ENCODE data around the gene SUGT1.
"Not testable (repeated sequence)": the region's sequence is repeated elsewhere in the genome, so short reads cannot be mapped to it uniquely, and the experiment has no call there.

The SUGT1 gene

GRCh38 chr13:52665325-52665724, 12.7 kb downstream of the SUGT1 start:
- in situ Hi-C loops (cut with HindIII; ENCODE audit: low sequenced_read_pairs), result no loop called here

DNA sequence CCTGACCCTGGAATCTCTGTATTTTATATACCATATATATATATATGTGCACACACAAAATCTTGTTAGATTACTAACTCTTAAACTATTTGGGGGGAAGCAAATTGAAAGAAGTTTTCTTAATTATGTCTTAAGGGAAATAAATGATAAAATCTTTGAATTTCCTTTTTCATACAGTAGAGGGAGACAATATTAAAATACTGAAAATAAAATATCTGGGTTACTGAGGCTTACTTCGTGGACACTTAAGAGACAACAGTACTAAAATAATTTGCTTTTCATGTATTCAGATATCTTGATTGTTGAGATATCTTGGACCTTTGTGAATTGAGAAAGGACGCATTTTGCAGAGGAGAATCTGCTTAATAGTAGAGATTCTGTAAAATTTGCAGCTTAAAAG, 17.0 kb downstream of the SUGT1 start:
- in situ Hi-C loops (cut with HindIII; ENCODE audit: low sequenced_read_pairs), result no loop called here

GRCh38 chr13:52670726-52671125, 18.1 kb downstream of the SUGT1 start:
- in situ Hi-C loops (cut with HindIII; ENCODE audit: low sequenced_read_pairs), result no loop called here

DNA sequence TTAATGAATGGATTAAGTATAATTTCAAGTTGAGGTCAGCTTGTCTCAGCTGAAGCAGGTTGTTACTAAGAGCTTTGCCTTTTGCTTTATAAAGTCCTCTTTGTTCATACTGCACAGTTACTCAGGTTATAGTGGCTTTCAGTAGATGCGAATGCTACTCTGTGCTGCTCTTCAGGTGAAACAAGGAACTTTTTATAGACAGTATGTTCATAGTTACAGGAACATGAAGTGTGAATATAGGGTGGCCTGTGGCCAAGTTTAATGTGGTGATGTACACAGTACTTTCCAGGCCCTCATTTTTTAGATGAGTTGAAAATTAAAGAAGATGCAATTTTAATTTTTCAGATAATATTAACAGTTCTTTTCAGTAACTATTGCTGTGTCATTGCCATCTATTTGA, 20.8 kb downstream of the SUGT1 start:
- in situ Hi-C loops (cut with HindIII; ENCODE audit: low sequenced_read_pairs), result no loop called here

DNA sequence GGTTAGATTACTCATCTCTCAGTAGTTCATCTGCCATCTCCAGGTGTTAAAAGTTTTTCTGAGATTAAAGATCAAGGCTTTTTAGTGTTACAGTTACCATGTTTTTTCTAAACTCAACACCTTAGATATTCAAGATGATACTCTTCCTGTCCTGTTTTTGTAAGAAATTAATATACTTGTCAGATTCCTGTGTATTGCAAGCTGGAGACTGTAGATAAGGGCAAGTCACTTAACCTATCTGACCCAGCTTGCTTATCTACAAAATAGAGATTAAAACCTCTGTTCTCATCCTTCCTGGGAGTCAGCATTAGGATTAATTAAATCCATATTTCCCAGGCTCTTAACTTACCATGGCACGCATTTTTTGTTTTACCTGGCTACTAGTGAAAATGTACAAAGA, 25.2 kb downstream of the SUGT1 start:
- in situ Hi-C loops (cut with HindIII; ENCODE audit: low sequenced_read_pairs), result no loop called here

DNA sequence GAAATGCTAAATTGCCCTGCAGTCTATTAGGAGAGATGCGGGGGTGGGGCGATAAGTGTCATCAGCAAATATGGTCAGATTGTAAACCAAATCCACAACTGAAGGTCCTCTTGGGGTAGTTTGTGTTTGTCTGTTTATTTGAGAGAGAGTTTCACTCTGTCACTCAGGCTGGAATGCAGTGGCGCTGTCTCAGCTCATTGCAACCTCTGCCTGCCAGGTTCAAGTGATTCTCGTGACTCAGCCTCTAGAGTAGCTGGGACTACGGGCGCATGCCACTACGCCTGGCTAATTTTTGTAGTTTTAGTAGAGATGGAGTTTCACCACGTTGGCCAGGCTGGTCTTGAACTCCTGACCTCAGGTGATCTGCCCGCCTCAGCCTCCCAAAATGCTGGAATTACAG, 33.2 kb downstream of the SUGT1 start:
- in situ Hi-C loops (cut with HindIII; ENCODE audit: low sequenced_read_pairs), result not testable (repeated sequence)

- in situ Hi-C loops (cut with HindIII; ENCODE audit: low sequenced_read_pairs), result no loop called here
These were observed 33.7 kb downstream of the SUGT1 start for GRCh38 chr13:52686376-52686775.

DNA sequence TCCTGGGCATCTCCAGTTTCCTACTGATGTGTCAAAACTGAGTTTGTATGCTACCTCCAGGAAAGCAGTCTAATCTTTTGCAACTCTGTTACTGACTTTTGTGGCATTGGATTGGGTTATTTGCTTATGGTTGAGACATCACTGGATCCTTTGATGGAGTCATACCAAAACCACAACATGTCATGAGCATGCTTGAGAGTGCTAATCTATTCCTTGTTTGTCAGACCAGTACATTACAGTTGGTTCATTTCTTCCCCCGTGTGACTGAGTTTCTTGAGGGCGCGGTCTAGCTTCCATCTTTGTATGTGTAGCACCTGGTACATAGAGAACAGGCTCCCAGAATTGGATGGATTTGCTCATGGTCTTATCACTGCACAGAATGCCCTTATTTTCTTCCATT, 43.2 kb downstream of the SUGT1 start:
- in situ Hi-C loops (cut with HindIII; ENCODE audit: low sequenced_read_pairs), result no loop called here

DNA sequence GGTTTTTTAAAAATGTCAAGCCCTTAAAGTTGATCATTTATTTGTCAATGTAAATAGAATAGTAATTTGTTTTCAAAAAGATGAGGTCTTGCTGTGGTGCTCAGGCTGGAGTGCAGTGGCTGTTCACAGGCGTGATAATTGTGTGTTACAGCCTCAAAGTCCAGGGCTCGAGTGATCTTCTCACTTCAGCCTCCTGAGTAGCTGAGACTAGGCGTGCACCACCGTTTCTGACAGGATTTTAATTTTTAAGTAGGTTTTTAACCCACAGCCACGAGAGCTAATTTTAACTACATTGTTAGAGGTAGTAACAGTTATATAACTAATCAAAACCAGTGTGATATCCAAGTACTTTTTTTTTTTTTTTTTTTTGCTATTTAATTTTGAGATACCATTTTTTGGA, 43.9 kb downstream of the SUGT1 start:
- in situ Hi-C loops (cut with HindIII; ENCODE audit: low sequenced_read_pairs), result no loop called here

DNA sequence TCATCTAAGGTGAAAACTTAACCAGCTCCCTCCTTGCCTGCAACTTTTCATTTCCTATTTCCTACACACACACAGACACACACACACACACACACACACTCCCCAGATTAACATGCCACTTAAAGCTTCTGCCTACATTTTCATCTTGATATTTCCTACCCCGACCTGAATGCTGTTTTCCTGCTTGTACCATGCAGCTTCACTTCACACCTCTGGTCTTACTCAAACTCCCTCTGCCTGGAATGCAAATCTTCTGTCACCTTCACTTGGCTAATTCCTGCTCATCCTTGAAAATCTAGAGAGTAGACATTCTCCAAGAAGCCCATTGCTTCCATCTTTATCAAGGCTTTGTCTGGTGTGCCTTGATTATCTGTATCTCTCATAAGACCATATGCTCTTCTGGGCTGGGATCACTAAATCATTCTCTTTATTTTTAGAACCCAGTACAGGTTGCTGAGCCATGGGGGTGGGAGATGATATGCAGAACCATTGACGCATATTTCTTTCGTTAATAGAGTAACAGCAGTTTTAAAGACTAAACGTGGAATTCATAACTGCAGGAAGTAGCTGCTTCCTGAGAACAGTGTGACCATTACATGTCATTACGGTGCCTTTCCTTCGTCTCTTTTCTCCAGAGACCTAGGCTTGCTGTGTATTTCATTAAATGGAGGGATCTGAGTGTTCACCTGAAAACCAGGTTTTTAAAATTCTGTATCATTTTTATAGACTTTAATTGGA, 49.3 kb downstream of the SUGT1 start:
- in situ Hi-C loops (cut with HindIII; ENCODE audit: low sequenced_read_pairs), result no loop called here

DNA sequence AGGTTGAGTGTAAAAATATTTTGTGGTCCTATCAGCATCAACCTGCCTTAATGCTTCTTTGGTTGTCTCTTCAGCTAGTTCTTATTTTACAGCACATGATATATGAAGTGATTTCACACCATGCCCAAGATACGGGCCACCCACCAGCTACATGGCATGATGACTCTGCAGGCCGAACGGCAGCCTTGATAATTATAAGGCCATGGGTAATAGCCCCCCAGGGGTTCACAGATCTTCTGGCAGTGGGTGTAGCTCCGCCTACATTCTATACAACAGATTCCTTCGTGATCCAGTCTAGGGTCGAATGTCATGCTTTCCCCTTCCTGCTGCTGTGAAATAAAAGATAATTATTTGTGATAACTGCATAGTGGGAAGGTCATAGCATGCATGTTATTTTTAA, 50.8 kb downstream of the SUGT1 start:
- in situ Hi-C loops (cut with HindIII; ENCODE audit: low sequenced_read_pairs), result no loop called here

GRCh38 chr13:52706081-52706480, 53.4 kb downstream of the SUGT1 start:
- in situ Hi-C loops (cut with HindIII; ENCODE audit: low sequenced_read_pairs), result no loop called here

DNA sequence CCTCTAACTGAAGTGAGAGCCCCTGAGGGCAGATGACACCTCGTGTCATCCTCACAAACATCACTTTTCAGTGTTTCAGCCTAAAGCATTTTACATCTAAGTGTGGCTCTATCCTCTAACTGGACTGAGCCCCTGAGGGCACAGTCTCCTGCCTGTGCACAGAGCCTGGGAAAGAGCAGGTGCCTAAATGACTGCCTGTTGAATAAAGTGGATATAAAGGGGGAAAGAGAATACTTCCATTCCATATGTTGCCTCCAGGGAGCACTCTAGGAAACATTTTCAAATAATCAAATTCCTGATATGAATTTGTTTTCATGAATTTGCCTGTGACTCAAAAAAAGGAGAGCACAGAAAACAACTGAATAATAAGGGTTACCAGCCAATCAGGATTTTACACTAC, 54.7 kb downstream of the SUGT1 start:
- in situ Hi-C loops (cut with HindIII; ENCODE audit: low sequenced_read_pairs), result no loop called here

- in situ Hi-C loops (cut with HindIII; ENCODE audit: low sequenced_read_pairs), result not testable (repeated sequence)
These were observed 55.6 kb downstream of the SUGT1 start for GRCh38 chr13:52708266-52708665.

DNA sequence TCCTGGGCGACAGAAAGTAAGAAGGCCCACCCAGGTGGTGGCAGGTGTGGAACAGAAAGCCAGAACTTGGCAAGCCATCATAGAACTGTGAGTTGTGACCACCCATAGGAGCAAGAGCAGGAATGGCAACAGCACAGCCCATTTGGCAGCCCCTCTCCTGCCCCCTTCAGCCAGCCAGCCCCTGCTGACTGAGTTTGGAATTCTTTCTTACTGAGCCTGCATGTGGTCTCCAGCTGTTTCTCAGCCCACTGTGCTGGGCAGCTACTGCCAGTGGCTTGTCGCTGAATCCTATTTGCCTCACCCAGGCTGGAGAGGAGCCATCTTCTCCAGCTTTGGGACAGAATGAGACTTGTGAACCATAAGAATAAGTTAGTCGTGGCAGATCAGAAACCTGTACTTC, 58.6 kb downstream of the SUGT1 start:
- in situ Hi-C loops (cut with HindIII; ENCODE audit: low sequenced_read_pairs), result no loop called here

GRCh38 chr13:52712385-52712784, 59.7 kb downstream of the SUGT1 start:
- in situ Hi-C loops (cut with HindIII; ENCODE audit: low sequenced_read_pairs), result no loop called here

DNA sequence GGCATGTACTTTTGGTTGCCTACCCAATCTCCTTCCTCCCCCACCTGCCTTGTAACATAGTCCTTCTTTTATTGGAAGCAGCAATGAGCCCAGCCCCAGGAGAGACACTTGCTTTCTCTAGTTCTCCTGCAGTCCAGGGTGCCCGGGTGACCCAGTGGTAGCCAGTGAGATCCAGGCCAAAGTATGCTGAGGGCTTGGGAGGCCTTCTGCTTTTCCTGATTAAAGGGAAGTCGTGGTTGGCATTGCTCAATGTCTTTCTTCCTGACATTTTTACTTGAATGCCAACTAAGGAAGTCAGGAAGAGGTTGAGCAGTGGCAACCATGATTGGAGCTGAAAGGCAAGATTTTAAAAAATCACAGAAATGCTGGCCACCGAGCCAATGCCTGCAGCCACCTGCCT, 61.3 kb downstream of the SUGT1 start:
- in situ Hi-C loops (cut with HindIII; ENCODE audit: low sequenced_read_pairs), result no loop called here

DNA sequence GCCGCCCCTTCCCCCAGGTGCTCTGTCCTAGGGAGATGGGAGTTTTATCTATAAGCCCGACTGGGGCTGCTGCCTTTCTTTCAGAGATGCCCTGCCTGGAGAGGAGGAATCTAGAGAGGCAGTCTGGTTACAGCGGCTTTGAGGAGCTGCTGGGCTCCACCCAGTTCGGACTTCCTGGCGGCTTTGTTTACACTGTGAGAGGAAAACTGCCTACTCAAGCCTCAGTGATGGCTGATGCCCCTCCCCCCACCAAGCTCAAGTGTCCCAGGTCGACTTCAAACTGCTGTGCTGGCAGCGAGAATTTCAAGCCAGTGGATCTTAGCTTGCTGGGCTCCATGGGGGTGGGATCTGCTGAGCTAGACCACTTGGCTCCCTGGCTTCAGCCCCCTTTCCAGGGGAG, 68.3 kb downstream of the SUGT1 start:
- in situ Hi-C loops (cut with HindIII; ENCODE audit: low sequenced_read_pairs), result not testable (repeated sequence)

DNA sequence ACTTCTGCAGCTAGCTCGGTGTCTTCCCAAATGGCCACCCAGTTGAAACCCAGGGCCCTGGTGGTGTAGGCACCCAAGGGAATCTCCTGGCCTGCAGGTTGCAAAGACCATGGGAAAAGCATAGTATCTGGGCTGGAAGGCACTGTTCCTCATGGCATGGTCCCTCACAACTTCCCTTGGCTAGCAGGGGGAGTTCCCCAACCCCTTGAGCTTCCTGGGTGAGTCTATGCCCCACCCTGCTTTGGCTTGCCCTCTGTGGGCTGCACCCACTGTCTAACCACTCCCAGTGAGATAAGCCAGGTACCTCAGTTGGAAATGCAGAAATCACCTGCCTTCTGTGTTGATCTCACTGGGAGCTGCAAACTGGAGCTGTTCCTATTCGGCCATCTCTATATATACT, 68.7 kb downstream of the SUGT1 start:
- in situ Hi-C loops (cut with HindIII; ENCODE audit: low sequenced_read_pairs), result not testable (repeated sequence)

DNA sequence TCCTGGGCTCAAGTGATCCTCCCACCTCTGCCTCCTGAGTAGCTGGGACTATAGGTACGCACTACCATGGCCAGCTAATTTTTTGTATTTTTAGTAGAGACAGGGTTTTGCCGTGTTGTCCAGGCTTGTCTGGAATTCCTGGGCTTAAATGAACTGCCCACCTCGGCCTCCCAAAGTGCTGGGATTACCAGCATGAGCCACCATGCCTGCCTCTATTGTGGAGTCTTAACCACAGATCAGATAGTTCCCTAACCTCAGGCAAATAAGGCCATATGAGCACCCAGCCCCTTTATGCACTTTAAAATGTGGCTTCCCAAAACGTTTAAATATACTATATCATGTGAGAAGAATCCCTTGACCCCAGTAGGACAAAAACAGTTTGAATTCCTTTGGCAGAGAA, 70.5 kb downstream of the SUGT1 start:
- in situ Hi-C loops (cut with HindIII; ENCODE audit: low sequenced_read_pairs), result no loop called here

GRCh38 chr13:52725302-52725701, 72.7 kb downstream of the SUGT1 start:
- in situ Hi-C loops (cut with HindIII; ENCODE audit: low sequenced_read_pairs), result no loop called here

DNA sequence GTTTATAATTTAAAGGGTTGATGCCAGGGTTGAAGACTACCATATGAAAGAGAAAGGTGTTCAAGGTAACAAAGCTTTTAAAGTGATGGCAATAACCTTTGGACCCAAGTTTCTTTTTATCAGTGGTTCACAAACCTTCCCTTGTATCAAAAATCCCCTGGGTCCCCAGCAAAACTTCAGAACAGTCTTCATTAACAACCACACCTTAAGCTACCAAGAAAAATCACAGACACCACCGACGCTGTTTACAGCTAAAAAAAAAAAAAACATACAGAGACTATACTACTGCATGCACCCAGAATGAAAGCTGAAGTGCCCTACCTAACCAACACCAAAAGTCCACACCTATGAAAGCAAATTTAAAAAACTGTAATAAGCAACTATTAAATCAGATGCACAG, 73.6 kb downstream of the SUGT1 start:
- in situ Hi-C loops (cut with HindIII; ENCODE audit: low sequenced_read_pairs), result no loop called here

DNA sequence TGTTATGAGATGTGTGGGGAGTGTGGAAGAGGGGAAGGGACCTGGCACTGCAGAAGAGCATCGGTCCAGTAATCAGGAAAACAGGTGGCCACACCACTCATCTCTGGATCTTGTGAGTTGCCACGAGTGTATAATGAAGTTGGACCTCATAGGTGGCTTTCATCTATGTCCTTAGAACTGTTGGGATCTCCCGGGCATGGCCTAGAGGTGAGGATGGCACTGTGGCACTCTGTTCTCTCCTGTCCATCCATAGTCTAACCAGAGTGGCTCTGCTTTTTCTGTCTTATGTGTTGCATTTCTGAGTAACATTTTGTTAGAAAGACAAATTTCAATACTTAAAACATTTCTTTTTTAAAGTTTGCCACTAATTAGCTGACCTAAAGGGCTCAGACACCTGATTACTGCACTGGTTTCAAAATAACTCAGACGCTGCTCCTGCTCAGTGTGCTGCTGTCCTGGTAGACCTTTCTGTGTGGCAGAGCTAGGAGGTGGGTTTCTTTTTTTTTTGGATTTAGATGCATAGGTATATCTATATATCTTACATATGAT, 81.5 kb downstream of the SUGT1 start:
- in situ Hi-C loops (cut with HindIII; ENCODE audit: low sequenced_read_pairs), result no loop called here
